Prostate gland (tissue), 2 donors: Measurements from ENCODE around the gene SH3BP4.
"Not testable (repeated sequence)": the region's sequence is repeated elsewhere in the genome, so short reads cannot be mapped to it uniquely, and the experiment has no call there.

ENCODE experiments used
- POLR2AphosphoS5 ChIP-seq: sonication (generic); formaldehyde crosslinking; IDR thresholded peaks from one replicate; pipeline ENCODE4 v1.6.1; 2017; ENCODE audit warnings: antibody characterized with exemption
- TF ChIP-seq, protein P1 (sequence below), 4 experiments: fragments of 200-600 bp in 2 of 4; fragments of 450-650 bp in 2 of 4; sonication (generic) in 2 of 4; IDR thresholded peaks; 1 replicate in 3 of 4; 2 replicates in 1 of 4; pipeline ENCODE4 v1.5.1; 2016 to 2019; ENCODE audit warnings: antibody characterized with exemption in 4 of 4, mild to moderate bottlenecking in 2 of 4, moderate library complexity in 2 of 4

- TF ChIP-seq, protein P1, sequence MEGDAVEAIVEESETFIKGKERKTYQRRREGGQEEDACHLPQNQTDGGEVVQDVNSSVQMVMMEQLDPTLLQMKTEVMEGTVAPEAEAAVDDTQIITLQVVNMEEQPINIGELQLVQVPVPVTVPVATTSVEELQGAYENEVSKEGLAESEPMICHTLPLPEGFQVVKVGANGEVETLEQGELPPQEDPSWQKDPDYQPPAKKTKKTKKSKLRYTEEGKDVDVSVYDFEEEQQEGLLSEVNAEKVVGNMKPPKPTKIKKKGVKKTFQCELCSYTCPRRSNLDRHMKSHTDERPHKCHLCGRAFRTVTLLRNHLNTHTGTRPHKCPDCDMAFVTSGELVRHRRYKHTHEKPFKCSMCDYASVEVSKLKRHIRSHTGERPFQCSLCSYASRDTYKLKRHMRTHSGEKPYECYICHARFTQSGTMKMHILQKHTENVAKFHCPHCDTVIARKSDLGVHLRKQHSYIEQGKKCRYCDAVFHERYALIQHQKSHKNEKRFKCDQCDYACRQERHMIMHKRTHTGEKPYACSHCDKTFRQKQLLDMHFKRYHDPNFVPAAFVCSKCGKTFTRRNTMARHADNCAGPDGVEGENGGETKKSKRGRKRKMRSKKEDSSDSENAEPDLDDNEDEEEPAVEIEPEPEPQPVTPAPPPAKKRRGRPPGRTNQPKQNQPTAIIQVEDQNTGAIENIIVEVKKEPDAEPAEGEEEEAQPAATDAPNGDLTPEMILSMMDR (IDR thresholded peaks at IDR 0.05): not testable (repeated sequence)
- TF ChIP-seq POLR2AphosphoS5: not testable (repeated sequence)
Observed at GRCh38 chr2:235057616-235058015, 105.8 kb downstream of the SH3BP4 start.
